Upper lobe of right lung (tissue), 1 donor: ENCODE measurements around the gene TAS2R13. TPM values are rescaled to one million over a fixed set of nuclear protein-coding genes. Genes with fewer than 3 reads are reported as not detected.

Experiments used
- ATAC-seq: fragments of 200-7000 bp; cut with Tn5 transposase; one replicate; pipeline ENCODE4 v1.9.1; 2020; ENCODE audit warnings: mild to moderate bottlenecking, moderate library complexity
- DNase-seq: peaks from one replicate; pipeline ENCODE4 v3.0.0-alpha.2; 2020
- H3K27ac ChIP-seq: fragments of 200-600 bp; one replicate; pipeline ENCODE4 v1.8.0; 2022
- H3K27me3 ChIP-seq: fragments of 200-600 bp; one replicate; pipeline ENCODE4 v1.8.0; 2022; ENCODE audit warnings: mild to moderate bottlenecking
- H3K36me3 ChIP-seq: fragments of 200-600 bp; one replicate; pipeline ENCODE4 v1.8.0; 2022
- H3K4me1 ChIP-seq: fragments of 200-600 bp; one replicate; pipeline ENCODE4 v1.8.0; 2022
- H3K4me3 ChIP-seq: fragments of 200-600 bp; one replicate; pipeline ENCODE4 v1.8.0; 2022; ENCODE audit warnings: mild to moderate bottlenecking
- H3K9me3 ChIP-seq: fragments of 200-600 bp; one replicate; pipeline ENCODE4 v1.8.0; 2022
- intact Hi-C: fragments of 100-400 bp; cut with DNase I; formaldehyde crosslinking; loops from one replicate; pipeline ENCODE4 v1.11.0; 2022
- total RNA-seq: library from RNA; stranded (reverse); fragmentation: NEBNext Ultra II Directional; extraction: Animal tissue kit (Norgen Biotek cat#: 25700); gene quantifications from one replicate; pipeline ENCODE4 v1.2.1, GENCODE V29; 2021
- TF ChIP-seq, protein P1 (sequence below): fragments of 200-600 bp; IDR thresholded peaks from one replicate; pipeline ENCODE4 v1.8.0; 2022; ENCODE audit warnings: antibody characterized with exemption
- donor health status: DM: no; HTN: yes; CAD: no; lungs with severe emphysema.

TAS2R13 gene
- total RNA-seq, 1 donor from 2014 or later, result 1.3 TPM

- H3K9me3 ChIP-seq, result no peaks in the 10 kb centered on the region
- no peaks in the 10 kb centered on the region for H3K36me3 ChIP-seq
- ATAC-seq (no peak), DNase-seq (no peak)
- TF ChIP-seq, protein P1, sequence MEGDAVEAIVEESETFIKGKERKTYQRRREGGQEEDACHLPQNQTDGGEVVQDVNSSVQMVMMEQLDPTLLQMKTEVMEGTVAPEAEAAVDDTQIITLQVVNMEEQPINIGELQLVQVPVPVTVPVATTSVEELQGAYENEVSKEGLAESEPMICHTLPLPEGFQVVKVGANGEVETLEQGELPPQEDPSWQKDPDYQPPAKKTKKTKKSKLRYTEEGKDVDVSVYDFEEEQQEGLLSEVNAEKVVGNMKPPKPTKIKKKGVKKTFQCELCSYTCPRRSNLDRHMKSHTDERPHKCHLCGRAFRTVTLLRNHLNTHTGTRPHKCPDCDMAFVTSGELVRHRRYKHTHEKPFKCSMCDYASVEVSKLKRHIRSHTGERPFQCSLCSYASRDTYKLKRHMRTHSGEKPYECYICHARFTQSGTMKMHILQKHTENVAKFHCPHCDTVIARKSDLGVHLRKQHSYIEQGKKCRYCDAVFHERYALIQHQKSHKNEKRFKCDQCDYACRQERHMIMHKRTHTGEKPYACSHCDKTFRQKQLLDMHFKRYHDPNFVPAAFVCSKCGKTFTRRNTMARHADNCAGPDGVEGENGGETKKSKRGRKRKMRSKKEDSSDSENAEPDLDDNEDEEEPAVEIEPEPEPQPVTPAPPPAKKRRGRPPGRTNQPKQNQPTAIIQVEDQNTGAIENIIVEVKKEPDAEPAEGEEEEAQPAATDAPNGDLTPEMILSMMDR, result no peak
- intact Hi-C loops, result no loop called here
- H3K4me1 ChIP-seq, result no peaks in the 10 kb centered on the region
- H3K27ac ChIP-seq, result no peak overlapping the region
- H3K4me3 ChIP-seq, result no peak overlapping the region
- no peaks in the 10 kb centered on the region for H3K27me3 ChIP-seq
Observed at GRCh38 chr12:10941916-10942607, 32.7 kb upstream of the TAS2R13 start.

- ATAC-seq, result no peak
- Histone ChIP-seq H3K27me3 (no peaks in the 10 kb centered on the region), H3K36me3 (no peaks in the 10 kb centered on the region), H3K9me3 (no peaks in the 10 kb centered on the region), H3K4me3 (no peak overlapping the region), H3K27ac (no peak overlapping the region), H3K4me1 (no peaks in the 10 kb centered on the region)
- TF ChIP-seq, protein P1, result no peak
- no peak for DNase-seq
- intact Hi-C loops, result no loop called here
Observed at GRCh38 chr12:10941369-10941768, 32.0 kb upstream of the TAS2R13 start.

- TF ChIP-seq, protein P1, result no peak
- intact Hi-C loops, result no loop called here
- no peak for ATAC-seq
- DNase-seq, result no peak
- Histone ChIP-seq H3K27me3 (no peaks in the 10 kb centered on the region), H3K27ac (no peak overlapping the region), H3K4me3 (no peak overlapping the region), H3K9me3 (no peaks in the 10 kb centered on the region), H3K36me3 (no peaks in the 10 kb centered on the region), H3K4me1 (no peaks in the 10 kb centered on the region)
Observed at GRCh38 chr12:10940389-10940788, 31.0 kb upstream of the TAS2R13 start.

DNA sequence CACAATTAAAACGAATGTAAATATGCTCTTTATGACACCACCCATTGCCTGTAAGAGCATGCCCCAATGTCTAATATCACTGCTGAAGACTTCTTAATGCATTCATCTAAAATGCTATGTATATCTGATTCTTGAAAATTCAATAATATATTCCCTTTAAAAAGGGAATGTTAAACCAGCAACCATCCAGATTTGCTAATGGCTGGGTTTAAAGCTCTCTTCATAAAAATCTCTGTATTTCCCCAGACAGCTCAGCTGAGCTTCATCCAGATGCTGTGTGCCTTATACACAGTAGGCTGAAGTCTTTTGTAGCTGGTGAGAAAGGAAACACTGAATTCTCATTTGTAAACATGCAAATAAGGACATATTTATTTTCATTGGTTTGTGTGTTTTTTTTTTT, 29.8 kb upstream of the TAS2R13 start, which contains the start of gene TAS2R14:
TAS2R14 (minus strand) TSS at position 101 of the 400 bp plus-strand sequence; CDS start at position 45, 56 bp downstream.
- TF ChIP-seq, protein P1, result no peak
- no peaks in the 10 kb centered on the region for H3K4me1 ChIP-seq
- intact Hi-C loops, result no loop called here
- no peak for ATAC-seq
- no peak for DNase-seq
- H3K27me3 ChIP-seq, result no peaks in the 10 kb centered on the region
- no peaks in the 10 kb centered on the region for H3K9me3 ChIP-seq
- H3K36me3 ChIP-seq, result no peaks in the 10 kb centered on the region
- H3K27ac ChIP-seq, result no peak within 1 kb of the TSS
- no peak within 1 kb of the TSS for H3K4me3 ChIP-seq

DNA sequence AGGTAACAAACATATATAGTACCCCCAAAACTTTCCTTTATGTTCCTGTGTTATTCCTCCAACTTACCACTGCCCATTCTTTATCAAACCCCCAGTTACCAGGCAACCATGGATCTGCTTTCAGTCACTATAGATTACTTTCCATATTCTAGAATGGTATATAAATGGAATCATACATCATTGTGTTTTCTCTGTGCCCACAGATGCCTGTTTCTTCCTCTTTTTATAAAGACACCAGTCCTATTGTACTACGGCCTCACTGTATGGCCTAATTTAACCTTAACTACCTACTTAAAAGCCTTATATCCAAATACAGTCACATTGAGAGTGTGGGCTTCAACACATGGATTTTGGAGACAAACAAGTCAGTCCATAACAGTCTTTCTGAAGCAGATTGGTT, 27.1 kb upstream of the TAS2R13 start:
- Histone ChIP-seq H3K36me3 (no peaks in the 10 kb centered on the region), H3K9me3 (no peaks in the 10 kb centered on the region), H3K27ac (no peak overlapping the region), H3K27me3 (no peaks in the 10 kb centered on the region), H3K4me1 (no peaks in the 10 kb centered on the region), H3K4me3 (no peak overlapping the region)
- TF ChIP-seq, protein P1, result no peak
- intact Hi-C loops, result no loop called here
- ATAC-seq (no peak), DNase-seq (no peak)
